Panc1 (cell line): ENCODE measurements around the gene CLSTN2. TPM values are rescaled to one million over a fixed set of nuclear protein-coding genes. Genes with fewer than 3 reads are reported as not detected.

ENCODE experiments used
- ATAC-seq: fragments of 200-7000 bp; cut with Tn5 transposase; 2 replicates; pipeline ENCODE4 v1.9.1; 2020; ENCODE audit warnings: mild to moderate bottlenecking, moderate library complexity
- BruUV-seq: library from RNA; stranded (reverse); fragments of 400-500 nt; replicated peaks from 2 replicates; lab custom pipeline; 2021; lab: Mats Ljungman, UMichigan
- CTCF ChIA-PET: fragments of 300-600 bp; sonication (Branson Sonifier 250); formaldehyde crosslinking; loops from one replicate; lab custom pipeline; 2022; ENCODE audit warnings: antibody characterized with exemption; lab: Charles Lee
- POLR2A ChIA-PET: fragments of 300-600 bp; sonication (Branson Sonifier 250); formaldehyde crosslinking; loops from one replicate; lab custom pipeline; 2022; ENCODE audit warnings: antibody characterized with exemption; lab: Charles Lee
- DNase-seq: peaks from one replicate; pipeline ENCODE4 v3.0.0-alpha.2; 2010; ENCODE audit warnings: low read depth, low spot score
- H3K27ac ChIP-seq: 2 replicates; pipeline ENCODE4 v1.5.1; 2011; ENCODE audit warnings: mild to moderate bottlenecking, low read length, inconsistent platforms
- H3K27me3 ChIP-seq: fragments of 200-500 bp; sonication (Bioruptor generic); 2 replicates; pipeline ENCODE4 v1.6.0; 2014; ENCODE audit warnings: low read length, inconsistent platforms; ENCODE audit not compliant: control insufficient read depth, insufficient read depth
- H3K36me3 ChIP-seq: fragments of 200-500 bp; sonication (Bioruptor generic); 2 replicates; pipeline ENCODE4 v1.5.1; 2014; ENCODE audit warnings: inconsistent platforms, mild to moderate bottlenecking, low read length, moderate library complexity; ENCODE audit not compliant: control insufficient read depth, insufficient read depth
- H3K4me1 ChIP-seq: 2 replicates; pipeline ENCODE4 v1.5.1; 2011; ENCODE audit warnings: inconsistent platforms, mild to moderate bottlenecking, low read length, moderate library complexity; ENCODE audit not compliant: control insufficient read depth, insufficient read depth
- H3K4me3 ChIP-seq, 2 experiments: 2 replicates each; pipeline ENCODE4 v1.5.1; 2011 to 2012; ENCODE audit warnings: low read depth in 2 of 2, low read length in 2 of 2, mild to moderate bottlenecking in 2 of 2, inconsistent platforms in 1 of 2, moderate library complexity in 1 of 2
- H3K9me3 ChIP-seq: fragments of 200-500 bp; sonication (Bioruptor generic); 2 replicates; pipeline ENCODE4 v1.5.1; 2014; ENCODE audit warnings: low read depth, mild to moderate bottlenecking, inconsistent platforms, low read length, moderate library complexity; ENCODE audit not compliant: control insufficient read depth, insufficient read depth
- POLR2AphosphoS5 ChIP-seq: IDR thresholded peaks from 2 replicates; pipeline ENCODE4 v1.6.1; 2012; ENCODE audit warnings: mild to moderate bottlenecking, low read depth, low read length, moderate library complexity
- SIN3A ChIP-seq: IDR thresholded peaks from 2 replicates; pipeline ENCODE4 v1.6.1; 2012; ENCODE audit warnings: low read depth, mild to moderate bottlenecking, low read length, moderate library complexity, borderline replicate concordance; ENCODE audit not compliant: insufficient read depth
- TCF7L2 ChIP-seq: IDR thresholded peaks from 2 replicates; pipeline ENCODE4 v1.6.1; 2011; ENCODE audit warnings: mild to moderate bottlenecking, low read depth, low read length, inconsistent platforms
- in situ Hi-C: cut with HindIII; loops from 2 replicates; pipeline ENCODE4 v1.10.0; 2016; ENCODE audit warnings: low sequenced_read_pairs, low pct_unique_long_range_greater_than_20kb
- intact Hi-C: fragments of 100-400 bp; cut with micrococcal nuclease; formaldehyde crosslinking; loops from one replicate; pipeline ENCODE4 v1.10.0; 2022; ENCODE audit not compliant: unreplicated experiment
- total RNA-seq: library from RNA; stranded (reverse); gene quantifications from one replicate; pipeline ENCODE4 v1.2.1, GENCODE V29; 2021; ENCODE audit not compliant: unreplicated experiment
- TF ChIP-seq, protein P1 (sequence below), 2 experiments: IDR thresholded peaks; 2 replicates each; pipeline ENCODE4 v1.6.1; 2011 to 2012; ENCODE audit warnings: low read depth in 2 of 2, control low read depth in 1 of 2, low read length in 1 of 2, mild to moderate bottlenecking in 1 of 2, moderate library complexity in 1 of 2; ENCODE audit not compliant: insufficient read depth in 1 of 2
- TF ChIP-seq, protein P2 (sequence below): fragments of 450-650 bp; IDR thresholded peaks from 2 replicates; pipeline ENCODE4 v1.5.1; 2017; ENCODE audit warnings: mild to moderate bottlenecking

The CLSTN2 gene
- total RNA-seq, 1 experiment from 2014 or later, result 0.03 TPM

DNA sequence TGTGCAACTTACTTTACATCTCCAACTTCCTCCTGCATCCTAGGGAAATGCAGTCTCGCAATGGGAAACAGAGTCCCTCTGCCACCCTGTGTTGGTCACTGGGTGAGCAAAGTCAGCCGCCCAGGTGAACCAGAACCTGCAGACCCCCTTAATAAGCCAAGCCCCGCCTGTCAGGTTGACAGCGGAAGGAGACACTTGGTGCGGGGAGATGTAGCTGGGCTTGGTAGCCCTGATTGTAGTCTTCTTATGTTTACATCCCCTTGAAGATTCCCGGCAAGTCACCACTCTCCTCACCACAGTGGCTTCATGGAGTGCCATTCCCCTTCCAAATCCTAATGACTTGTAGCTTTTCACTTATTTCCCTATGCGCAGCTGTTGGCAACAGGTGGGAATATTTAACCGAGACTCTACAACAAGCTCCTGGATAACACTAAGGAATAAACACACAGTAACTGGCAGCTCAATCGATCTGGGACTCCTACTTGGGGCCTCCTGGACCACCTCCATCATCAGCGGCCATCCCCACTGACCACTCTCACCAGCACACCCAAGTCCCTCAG lies 17.7 kb upstream of the CLSTN2 start:
- ChIA-PET CTCF (no interaction called here), POLR2A (no interaction called here)
- ATAC-seq (no peak), DNase-seq (no peak)
- H3K27ac ChIP-seq, result no peak overlapping the region
- no TSS peak for BruUV-seq
- TF ChIP-seq SIN3A (no peak), POLR2AphosphoS5 (no peak)
- TF ChIP-seq, protein P1, sequence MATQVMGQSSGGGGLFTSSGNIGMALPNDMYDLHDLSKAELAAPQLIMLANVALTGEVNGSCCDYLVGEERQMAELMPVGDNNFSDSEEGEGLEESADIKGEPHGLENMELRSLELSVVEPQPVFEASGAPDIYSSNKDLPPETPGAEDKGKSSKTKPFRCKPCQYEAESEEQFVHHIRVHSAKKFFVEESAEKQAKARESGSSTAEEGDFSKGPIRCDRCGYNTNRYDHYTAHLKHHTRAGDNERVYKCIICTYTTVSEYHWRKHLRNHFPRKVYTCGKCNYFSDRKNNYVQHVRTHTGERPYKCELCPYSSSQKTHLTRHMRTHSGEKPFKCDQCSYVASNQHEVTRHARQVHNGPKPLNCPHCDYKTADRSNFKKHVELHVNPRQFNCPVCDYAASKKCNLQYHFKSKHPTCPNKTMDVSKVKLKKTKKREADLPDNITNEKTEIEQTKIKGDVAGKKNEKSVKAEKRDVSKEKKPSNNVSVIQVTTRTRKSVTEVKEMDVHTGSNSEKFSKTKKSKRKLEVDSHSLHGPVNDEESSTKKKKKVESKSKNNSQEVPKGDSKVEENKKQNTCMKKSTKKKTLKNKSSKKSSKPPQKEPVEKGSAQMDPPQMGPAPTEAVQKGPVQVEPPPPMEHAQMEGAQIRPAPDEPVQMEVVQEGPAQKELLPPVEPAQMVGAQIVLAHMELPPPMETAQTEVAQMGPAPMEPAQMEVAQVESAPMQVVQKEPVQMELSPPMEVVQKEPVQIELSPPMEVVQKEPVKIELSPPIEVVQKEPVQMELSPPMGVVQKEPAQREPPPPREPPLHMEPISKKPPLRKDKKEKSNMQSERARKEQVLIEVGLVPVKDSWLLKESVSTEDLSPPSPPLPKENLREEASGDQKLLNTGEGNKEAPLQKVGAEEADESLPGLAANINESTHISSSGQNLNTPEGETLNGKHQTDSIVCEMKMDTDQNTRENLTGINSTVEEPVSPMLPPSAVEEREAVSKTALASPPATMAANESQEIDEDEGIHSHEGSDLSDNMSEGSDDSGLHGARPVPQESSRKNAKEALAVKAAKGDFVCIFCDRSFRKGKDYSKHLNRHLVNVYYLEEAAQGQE (IDR thresholded peaks at IDR 0.05; ENCODE audit: insufficient read depth in 1 of 2, low read depth in 2 of 2, low read length in 1 of 2), result no peak
- TF ChIP-seq, protein P2, sequence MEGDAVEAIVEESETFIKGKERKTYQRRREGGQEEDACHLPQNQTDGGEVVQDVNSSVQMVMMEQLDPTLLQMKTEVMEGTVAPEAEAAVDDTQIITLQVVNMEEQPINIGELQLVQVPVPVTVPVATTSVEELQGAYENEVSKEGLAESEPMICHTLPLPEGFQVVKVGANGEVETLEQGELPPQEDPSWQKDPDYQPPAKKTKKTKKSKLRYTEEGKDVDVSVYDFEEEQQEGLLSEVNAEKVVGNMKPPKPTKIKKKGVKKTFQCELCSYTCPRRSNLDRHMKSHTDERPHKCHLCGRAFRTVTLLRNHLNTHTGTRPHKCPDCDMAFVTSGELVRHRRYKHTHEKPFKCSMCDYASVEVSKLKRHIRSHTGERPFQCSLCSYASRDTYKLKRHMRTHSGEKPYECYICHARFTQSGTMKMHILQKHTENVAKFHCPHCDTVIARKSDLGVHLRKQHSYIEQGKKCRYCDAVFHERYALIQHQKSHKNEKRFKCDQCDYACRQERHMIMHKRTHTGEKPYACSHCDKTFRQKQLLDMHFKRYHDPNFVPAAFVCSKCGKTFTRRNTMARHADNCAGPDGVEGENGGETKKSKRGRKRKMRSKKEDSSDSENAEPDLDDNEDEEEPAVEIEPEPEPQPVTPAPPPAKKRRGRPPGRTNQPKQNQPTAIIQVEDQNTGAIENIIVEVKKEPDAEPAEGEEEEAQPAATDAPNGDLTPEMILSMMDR, result no peak
- intact Hi-C loops, result no loop called here
- H3K27me3 ChIP-seq, result no peaks in the 10 kb centered on the region; the same call in 1 of the 2 replicates
- no peak overlapping the region for H3K4me3 ChIP-seq
- no peaks in the 10 kb centered on the region for H3K9me3 ChIP-seq
- in situ Hi-C loops, result no loop called here
- H3K36me3 ChIP-seq, result no peaks in the 10 kb centered on the region
- H3K4me1 ChIP-seq, result no peaks in the 10 kb centered on the region

DNA sequence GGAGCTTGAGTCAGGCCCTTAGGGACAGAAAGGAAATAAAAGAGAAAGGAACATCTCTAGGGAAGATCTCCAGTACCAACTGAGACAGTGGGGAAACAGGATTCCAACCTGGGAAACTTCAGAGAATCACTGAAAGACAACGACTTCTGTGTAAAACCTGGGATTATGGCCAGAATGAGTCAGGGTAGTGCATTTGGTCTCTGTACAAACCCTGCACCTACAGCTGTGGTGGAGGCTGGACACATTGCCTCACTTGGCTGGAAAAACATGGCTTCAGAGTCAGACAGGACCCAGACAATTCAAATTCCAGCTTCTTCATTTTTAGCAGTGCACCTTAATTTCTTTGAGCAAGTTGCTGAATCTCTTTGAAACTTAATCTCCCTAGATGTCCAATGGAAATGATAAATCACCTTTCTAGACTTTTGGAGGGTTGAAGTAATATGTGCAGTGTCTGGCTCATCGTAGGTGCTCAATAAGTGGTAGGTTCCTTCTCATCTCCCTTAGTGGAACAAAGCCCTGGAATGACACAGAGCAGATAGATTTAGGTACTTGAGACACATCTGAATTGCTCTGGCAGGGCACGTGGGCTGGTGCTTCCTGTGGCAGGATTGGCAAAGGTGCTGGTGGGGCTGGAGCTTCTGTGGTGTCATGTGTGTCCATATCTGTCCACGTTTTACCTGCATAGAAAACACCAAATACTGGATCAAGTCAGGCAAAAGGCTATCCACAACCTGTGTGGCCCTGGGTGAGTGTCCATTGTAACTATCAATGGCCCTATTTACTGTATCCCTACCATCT lies 6.1 kb upstream of the CLSTN2 start:
- ATAC-seq, result no peak
- POLR2A ChIA-PET, result no interaction called here
- in situ Hi-C loops, result no loop called here

More for the DNA sequence above, 6.1 kb upstream of the CLSTN2 start:
- TF ChIP-seq SIN3A (no peak), TCF7L2 (no peak), POLR2AphosphoS5 (no peak)
- TF ChIP-seq, protein P2, result no peak
- TF ChIP-seq, protein P1 (IDR thresholded peaks at IDR 0.05; ENCODE audit: insufficient read depth in 1 of 2, low read depth in 2 of 2, low read length in 1 of 2), result no peak
- Histone ChIP-seq H3K4me3 (no peak overlapping the region), H3K27ac (no peak overlapping the region), H3K9me3 (no peaks in the 10 kb centered on the region), H3K36me3 (no peaks in the 10 kb centered on the region), H3K4me1 (no peaks in the 10 kb centered on the region), H3K27me3 (peaks cover 14% of the 10 kb centered on the region)
- intact Hi-C loops, result no loop called here
- BruUV-seq, result no TSS peak
- CTCF ChIA-PET, result no interaction called here
- no peak for DNase-seq
